HG02981 (cell line): ENCODE measurements around the gene BCL2L11.
A peak's percentile ranks its signal among the peaks of the same experiment; 100 is the strongest.
"Not testable (repeated sequence)": the region's sequence is repeated elsewhere in the genome, so short reads cannot be mapped to it uniquely, and the experiment has no call there.

Experiments used
- ATAC-seq: cut with Tn5 transposase; IDR thresholded peaks from one replicate; pipeline ENCODE4 v1.9.1; 2021; ENCODE audit warnings: mild to moderate bottlenecking, moderate library complexity; ENCODE audit not compliant: unreplicated experiment

Gene BCL2L11

GRCh38 chr2:111120253-111121027, at the start of gene BCL2L11:
Gene BCL2L11 (plus strand): TSS chr2:111120914. CDS start chr2:111123746, 2,832 bp downstream.
- peak; percentile 50 for ATAC-seq

DNA sequence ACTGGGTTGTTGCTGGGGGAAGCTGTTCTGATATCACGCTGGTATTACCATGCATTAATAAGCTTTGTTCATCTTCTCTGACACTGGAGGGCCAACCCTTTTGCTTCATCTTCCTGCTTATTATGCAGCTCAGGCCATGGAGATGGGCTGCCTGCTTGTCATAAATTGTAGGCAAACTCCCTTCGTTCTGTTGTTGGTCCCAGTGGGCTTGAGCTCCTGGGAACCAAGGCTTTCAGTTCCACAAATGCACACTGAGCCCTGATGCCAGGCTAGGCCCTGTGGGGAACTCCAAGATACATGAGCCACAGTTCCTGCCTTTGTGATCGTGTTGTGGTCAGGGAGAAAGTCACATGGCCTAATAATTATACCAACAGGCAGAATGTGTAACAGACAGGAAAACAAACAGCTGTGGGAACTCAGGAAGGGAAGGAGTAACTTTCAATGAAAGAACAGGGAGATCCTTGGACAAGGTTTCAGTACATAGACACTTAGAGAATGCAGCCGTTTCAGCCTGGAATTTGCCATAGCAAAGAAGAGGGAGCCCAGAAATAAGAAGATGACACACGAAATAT, 49.0 kb upstream of the BCL2L11 start:
- ATAC-seq = no peak

GRCh38 chr2:111072220-111072871, 48.4 kb upstream of the BCL2L11 start:
- ATAC-seq = no peak

DNA sequence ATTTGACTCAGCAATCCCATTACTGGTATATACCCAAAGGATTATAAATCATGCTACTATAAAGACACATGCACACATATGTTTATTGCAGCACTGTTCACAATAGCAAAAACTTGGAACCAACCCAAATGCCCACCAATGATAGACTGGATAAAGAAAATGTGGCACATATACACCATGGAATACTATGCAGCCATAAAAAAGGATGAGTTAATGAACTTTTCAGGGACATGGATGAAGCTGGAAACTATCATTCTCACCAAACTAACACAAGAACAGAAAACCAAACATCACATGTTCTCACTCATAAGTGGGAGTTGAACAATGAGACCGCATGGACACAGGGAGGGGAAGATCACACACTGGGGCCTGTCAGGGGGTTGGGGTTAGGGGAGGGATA, 38.1 kb upstream of the BCL2L11 start:
- ATAC-seq = not testable (repeated sequence)

DNA sequence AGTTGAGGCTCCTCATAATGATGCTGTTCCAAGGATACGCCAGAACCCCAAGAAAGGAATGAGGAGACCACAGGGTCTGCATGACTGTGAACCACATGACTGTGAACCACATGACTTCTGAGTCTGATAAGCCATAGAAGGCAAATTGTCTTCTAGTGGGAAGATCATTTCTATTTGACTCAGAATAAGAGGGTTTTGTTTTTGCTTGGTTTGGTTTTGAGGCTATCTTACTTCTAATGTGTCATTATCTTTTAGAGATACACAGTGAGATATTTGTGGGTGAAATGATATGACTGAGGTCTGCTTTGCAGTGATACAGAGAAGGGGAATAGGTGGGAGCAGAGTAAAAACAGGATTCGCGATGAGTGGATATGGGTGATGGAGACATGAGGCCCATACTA, 28.9 kb upstream of the BCL2L11 start:
- no peak for ATAC-seq

- no peak for ATAC-seq
These were observed 26.0 kb upstream of the BCL2L11 start for GRCh38 chr2:111094691-111095090.

- no peak for ATAC-seq
These were observed 25.3 kb upstream of the BCL2L11 start for GRCh38 chr2:111095434-111095833.

- ATAC-seq = no peak
These were observed 21.3 kb upstream of the BCL2L11 start for GRCh38 chr2:111099402-111099801.

DNA sequence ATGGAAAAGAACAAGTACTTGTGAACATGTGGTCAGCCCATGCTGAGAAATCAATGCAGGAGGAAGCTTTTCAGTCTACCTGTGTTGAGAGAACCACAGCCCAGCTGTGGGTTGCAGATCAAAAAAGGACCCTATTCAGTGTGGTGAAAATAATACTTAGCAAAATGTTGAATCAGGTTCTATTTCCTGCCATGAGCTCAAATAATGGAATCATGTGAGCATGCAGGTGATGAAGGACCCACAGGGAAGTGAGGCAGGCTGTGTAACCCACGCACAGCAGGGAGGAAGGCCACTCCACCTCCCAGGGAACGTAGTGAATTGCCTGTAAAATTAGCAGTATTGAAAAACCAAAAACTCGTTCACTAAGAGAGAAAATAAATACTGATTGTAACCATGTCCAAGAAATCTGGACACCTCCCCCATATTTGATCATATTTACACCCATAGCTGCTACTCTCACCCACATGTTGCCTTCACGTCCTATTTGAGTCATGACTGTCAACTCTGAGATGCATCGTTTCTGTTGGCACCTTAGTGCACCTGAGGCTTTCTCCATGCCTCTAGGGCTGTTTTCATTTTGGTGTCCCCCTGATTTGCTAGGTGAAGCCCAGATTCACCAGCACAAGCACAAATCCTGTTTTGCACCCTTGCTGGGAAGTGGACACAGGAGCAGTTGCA, 20.5 kb upstream of the BCL2L11 start:
- ATAC-seq = peak; percentile 27

DNA sequence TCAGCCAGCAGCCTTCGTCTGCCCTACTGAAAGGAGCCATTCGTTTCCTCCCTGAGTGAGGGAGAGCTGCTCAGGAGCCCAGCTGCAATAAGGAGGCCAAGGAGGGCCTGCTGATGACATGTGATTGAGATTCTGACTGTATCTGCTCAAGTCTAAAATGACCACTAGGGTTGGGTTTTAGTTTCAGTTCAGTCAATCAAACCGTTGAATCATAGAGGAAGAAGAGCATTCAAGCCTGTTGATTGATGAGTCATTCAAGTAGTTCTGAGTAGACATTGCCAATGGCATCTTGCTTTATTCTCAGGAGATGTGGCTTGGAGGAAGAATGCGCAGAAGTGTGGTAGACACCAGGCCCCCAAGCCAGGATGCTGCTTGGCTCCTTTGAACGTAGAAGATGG, 19.9 kb upstream of the BCL2L11 start:
- peak; percentile 88 for ATAC-seq

- ATAC-seq = no peak
These were observed 19.1 kb upstream of the BCL2L11 start for GRCh38 chr2:111101592-111101991.

GRCh38 chr2:111102216-111102615, 18.5 kb upstream of the BCL2L11 start:
- ATAC-seq = no peak

DNA sequence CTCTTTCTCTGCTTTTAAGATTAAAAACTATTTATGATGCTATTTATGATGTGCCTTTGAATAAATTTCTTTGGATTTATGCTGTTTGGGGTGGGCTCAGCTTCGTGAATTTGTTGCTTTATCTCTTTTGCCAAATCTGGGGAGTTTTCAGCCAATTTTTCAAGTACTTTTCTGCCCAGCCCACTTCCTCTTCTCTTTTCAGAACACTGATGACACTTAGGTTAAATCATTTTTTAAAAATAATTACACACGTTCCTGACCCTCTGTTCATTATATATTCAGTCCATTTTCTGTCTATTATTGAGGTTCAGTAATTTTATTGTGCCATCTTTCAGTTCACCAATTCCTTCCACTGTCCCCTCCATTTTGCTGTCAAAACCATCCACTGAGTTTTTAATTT, 14.8 kb upstream of the BCL2L11 start:
- ATAC-seq = no peak

- ATAC-seq = no peak
These were observed 14.0 kb upstream of the BCL2L11 start for GRCh38 chr2:111106706-111107105.

GRCh38 chr2:111108745-111109271, 11.9 kb upstream of the BCL2L11 start:
- no peak for ATAC-seq

- ATAC-seq = no peak
These were observed 9.5 kb upstream of the BCL2L11 start for GRCh38 chr2:111111101-111111755.

GRCh38 chr2:111113838-111114237, 6.9 kb upstream of the BCL2L11 start:
- no peak for ATAC-seq

GRCh38 chr2:111116011-111116746, 4.5 kb upstream of the BCL2L11 start:
- ATAC-seq = no peak

DNA sequence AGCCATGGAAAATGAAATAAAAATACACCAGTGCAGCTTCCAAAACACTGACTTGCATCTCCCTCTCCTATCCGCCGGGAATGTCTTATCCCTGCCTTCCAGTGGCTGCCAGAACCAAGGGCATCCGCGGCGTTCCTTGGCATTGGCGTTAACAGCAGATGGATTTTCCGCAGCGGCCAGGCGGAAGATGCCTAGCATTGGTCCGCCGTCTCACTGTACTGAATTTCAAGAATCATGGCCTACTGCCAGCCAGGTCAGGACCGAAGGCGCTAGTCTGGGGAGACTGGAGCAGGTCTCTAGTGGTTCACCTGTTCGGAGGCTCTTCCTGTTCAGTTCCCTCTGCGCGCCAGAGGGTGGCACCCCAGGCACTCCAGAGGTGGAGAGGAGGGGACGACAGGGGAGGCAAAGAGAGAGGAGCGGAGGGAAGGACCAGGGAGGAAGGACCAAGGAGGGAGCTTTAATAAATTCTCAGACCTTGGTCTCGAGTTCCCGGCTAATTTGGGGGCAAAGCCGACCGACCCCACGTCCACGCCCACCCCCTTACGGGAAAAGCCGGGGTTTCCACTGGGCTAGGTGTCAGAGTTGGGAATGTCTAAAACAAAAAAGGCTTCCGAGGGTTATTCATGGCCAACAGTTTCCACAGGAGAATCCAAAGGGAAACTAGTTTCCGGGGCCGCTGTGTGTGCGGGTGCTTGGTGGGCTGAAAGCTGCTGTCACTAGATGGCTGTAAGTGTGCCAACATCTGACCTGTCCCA, 3.7 kb upstream of the BCL2L11 start:
- no peak for ATAC-seq
